Measurements from ENCODE around the gene MCRS1. TPM values are rescaled to one million over a fixed set of nuclear protein-coding genes. Genes with fewer than 3 reads are reported as not detected.

MCRS1 gene
- total RNA-seq, 2 donors from 2014 or later = 46.6 TPM

DNA sequence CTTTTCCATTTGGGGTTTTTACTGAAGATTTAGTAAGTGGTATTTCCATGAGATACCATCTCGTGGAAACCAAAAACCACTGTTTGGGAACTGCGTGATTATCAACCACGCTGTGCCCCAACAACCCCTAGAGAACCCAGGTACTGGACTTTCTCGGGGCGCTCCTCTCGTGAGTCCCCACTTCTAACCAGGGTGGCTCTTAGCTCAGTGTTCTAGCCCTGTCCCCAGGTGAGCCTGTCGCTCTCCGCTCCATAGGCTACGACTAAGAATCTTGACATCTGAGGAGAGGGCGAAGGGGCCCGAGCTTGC lies 686 bp downstream of the MCRS1 start:
- H3K36me3 ChIP-seq = peaks cover 24% of the 10 kb centered on the region
- ATAC-seq (ENCODE audit: insufficient number of reproducible peaks, low FRiP score, low read depth) (no peak), DNase-seq (ENCODE audit: low spot score) (no peak)
- H3K4me3 ChIP-seq = peak overlapping the region; percentile 95
- no peaks in the 10 kb centered on the region for H3K9me3 ChIP-seq
- peak overlapping the region in 1 of 2 donors; percentile 80 for H3K27ac ChIP-seq
- H3K27me3 ChIP-seq (replicated peaks; ENCODE audit: insufficient read depth) = no peaks in the 10 kb centered on the region
- TF ChIP-seq, protein P1, sequence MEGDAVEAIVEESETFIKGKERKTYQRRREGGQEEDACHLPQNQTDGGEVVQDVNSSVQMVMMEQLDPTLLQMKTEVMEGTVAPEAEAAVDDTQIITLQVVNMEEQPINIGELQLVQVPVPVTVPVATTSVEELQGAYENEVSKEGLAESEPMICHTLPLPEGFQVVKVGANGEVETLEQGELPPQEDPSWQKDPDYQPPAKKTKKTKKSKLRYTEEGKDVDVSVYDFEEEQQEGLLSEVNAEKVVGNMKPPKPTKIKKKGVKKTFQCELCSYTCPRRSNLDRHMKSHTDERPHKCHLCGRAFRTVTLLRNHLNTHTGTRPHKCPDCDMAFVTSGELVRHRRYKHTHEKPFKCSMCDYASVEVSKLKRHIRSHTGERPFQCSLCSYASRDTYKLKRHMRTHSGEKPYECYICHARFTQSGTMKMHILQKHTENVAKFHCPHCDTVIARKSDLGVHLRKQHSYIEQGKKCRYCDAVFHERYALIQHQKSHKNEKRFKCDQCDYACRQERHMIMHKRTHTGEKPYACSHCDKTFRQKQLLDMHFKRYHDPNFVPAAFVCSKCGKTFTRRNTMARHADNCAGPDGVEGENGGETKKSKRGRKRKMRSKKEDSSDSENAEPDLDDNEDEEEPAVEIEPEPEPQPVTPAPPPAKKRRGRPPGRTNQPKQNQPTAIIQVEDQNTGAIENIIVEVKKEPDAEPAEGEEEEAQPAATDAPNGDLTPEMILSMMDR (IDR thresholded peaks at IDR 0.05) = no peak
- H3K4me1 ChIP-seq (ENCODE audit: control insufficient read depth in 1 of 2, low read depth in 2 of 2) = peaks cover 12 to 24% of the 10 kb centered on the region in 2 donors

DNA sequence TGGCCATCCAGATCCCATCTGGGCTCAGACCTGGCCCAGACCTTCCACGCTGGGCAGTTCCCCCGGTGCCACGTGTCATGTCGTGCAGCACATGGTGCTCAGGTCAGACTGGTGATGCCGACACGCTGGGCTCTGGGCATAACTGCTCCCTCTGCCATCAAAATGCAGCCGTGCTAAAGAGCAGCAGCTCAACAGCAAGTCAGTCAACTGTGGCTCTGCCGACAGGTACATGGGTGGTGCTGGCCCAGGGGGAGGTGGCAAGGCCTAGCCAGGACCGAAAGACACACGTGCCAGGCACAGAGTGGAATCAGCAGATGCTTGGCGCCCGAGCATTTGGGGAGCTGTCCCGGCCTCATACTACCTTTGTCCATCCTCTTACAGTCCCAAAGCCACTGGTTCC lies 1.6 kb downstream of the MCRS1 start:
- DNase-seq (ENCODE audit: low spot score) (no peak), ATAC-seq (ENCODE audit: insufficient number of reproducible peaks, low FRiP score, low read depth) (no peak)
- H3K27me3 ChIP-seq (replicated peaks; ENCODE audit: insufficient read depth) = no peaks in the 10 kb centered on the region
- TF ChIP-seq, protein P1 (IDR thresholded peaks at IDR 0.05) = no peak
- H3K4me1 ChIP-seq (ENCODE audit: control insufficient read depth in 1 of 2, low read depth in 2 of 2) = peaks cover 12 to 24% of the 10 kb centered on the region in 2 donors
- no peak overlapping the region for H3K4me3 ChIP-seq
- H3K36me3 ChIP-seq = peaks cover 33% of the 10 kb centered on the region
- H3K9me3 ChIP-seq = no peaks in the 10 kb centered on the region
- no peak overlapping the region for H3K27ac ChIP-seq

GRCh38 chr12:49565406-49566265 lies 2.3 kb downstream of the MCRS1 start:
- H3K9me3 ChIP-seq = no peaks in the 10 kb centered on the region
- H3K27me3 ChIP-seq (replicated peaks; ENCODE audit: insufficient read depth) = no peaks in the 10 kb centered on the region
- H3K4me1 ChIP-seq (ENCODE audit: control insufficient read depth in 1 of 2, low read depth in 2 of 2) = peaks cover 12 to 24% of the 10 kb centered on the region in 2 donors
- peaks cover 39% of the 10 kb centered on the region for H3K36me3 ChIP-seq
- H3K4me3 ChIP-seq = no peak overlapping the region
- ATAC-seq (ENCODE audit: insufficient number of reproducible peaks, low FRiP score, low read depth) = no peak
- H3K27ac ChIP-seq = no peak overlapping the region
- TF ChIP-seq, protein P1 (IDR thresholded peaks at IDR 0.05) = no peak
- DNase-seq (ENCODE audit: low spot score) = no peak

DNA sequence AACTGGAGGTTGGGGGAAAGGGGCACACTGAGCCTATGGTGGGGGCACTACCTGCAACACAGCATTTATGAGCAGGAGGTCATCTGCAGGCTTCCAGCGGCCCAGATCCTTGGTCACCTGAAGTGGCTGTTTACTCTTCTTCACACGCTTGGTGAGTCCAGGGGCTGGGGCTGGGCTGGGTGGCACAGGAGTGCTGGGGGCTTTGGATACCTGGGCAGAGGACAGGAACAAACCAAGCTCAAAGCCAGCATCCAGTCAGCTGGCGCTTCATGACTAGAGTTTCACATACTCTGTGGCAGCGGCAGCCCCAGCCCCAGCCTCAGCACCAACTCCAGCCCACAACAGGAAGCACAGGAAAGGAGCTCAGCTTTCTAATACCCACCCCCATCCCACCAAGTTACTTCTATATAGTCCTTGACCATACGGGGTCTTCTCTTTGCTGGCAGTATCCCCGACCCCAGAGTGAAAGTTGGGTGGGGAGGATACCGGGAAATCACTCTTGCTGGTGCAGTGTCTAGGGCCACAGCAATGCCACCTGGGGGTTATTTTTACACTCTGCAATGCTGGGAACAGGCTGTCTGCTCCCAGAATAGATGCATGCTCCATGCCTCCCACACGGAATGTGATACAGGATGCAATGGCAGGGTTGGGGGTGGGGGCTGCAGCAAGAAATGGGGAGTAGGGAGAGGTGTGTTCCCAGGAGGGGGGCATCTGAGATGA lies 3.1 kb downstream of the MCRS1 start:
- ATAC-seq (ENCODE audit: insufficient number of reproducible peaks, low FRiP score, low read depth) (no peak), DNase-seq (ENCODE audit: low spot score) (no peak)
- TF ChIP-seq, protein P1 (IDR thresholded peaks at IDR 0.05) = no peak
- H3K4me3 ChIP-seq = no peak overlapping the region
- H3K36me3 ChIP-seq = peaks cover 47% of the 10 kb centered on the region
- H3K27me3 ChIP-seq (replicated peaks; ENCODE audit: insufficient read depth) = no peaks in the 10 kb centered on the region
- H3K9me3 ChIP-seq = no peaks in the 10 kb centered on the region
- H3K27ac ChIP-seq = no peak overlapping the region
- H3K4me1 ChIP-seq (ENCODE audit: control insufficient read depth in 1 of 2, low read depth in 2 of 2) = peaks cover 12 to 23% of the 10 kb centered on the region in 2 donors

- ATAC-seq (ENCODE audit: insufficient number of reproducible peaks, low FRiP score, low read depth) (no peak), DNase-seq (ENCODE audit: low spot score) (no peak)
- H3K9me3 ChIP-seq = no peaks in the 10 kb centered on the region
- H3K4me1 ChIP-seq (ENCODE audit: control insufficient read depth in 1 of 2, low read depth in 2 of 2) = peaks cover 11 to 18% of the 10 kb centered on the region in 2 donors
- no peaks in the 10 kb centered on the region for H3K27me3 ChIP-seq (replicated peaks; ENCODE audit: insufficient read depth)
- no peak overlapping the region for H3K27ac ChIP-seq
- H3K4me3 ChIP-seq = no peak overlapping the region
- TF ChIP-seq, protein P1 (IDR thresholded peaks at IDR 0.05) = no peak
- H3K36me3 ChIP-seq = peaks cover 53% of the 10 kb centered on the region
Measured at GRCh38 chr12:49563951-49564685, 3.8 kb downstream of the MCRS1 start.
